ENCODE results near the gene CES3. TPM values are rescaled to one million over a fixed set of nuclear protein-coding genes. Genes with fewer than 3 reads are reported as not detected.
A peak's percentile ranks its signal among the peaks of the same experiment; 100 is the strongest.

Gene CES3
- polyA plus RNA-seq, 1 donor from 2014 or later = 1.8 TPM

GRCh38 chr16:66932076-66932475 lies 29.0 kb upstream of the CES3 start:
- Histone ChIP-seq H3K79me2 (replicated peaks; ENCODE audit: insufficient read depth, low read length) (peaks cover 10% of the 10 kb centered on the region), H3K4me3 (ENCODE audit: low read length) (peak overlapping the region; percentile 99), H3K9me2 (ENCODE audit: insufficient read depth, low read length) (no peaks in the 10 kb centered on the region), H3K9ac (ENCODE audit: low read length) (no peak overlapping the region), H3K36me3 (ENCODE audit: insufficient read depth, low read length) (no peaks in the 10 kb centered on the region), H4K20me1 (ENCODE audit: insufficient read depth) (no peaks in the 10 kb centered on the region), H3K9me3 (ENCODE audit: low read length) (no peaks in the 10 kb centered on the region), H3K27ac (ENCODE audit: low read length) (no peak overlapping the region), H3K4me2 (ENCODE audit: low read length) (no peak overlapping the region), H3F3A (ENCODE audit: insufficient read depth, low read length, poor library complexity, severe bottlenecking) (no peaks in the 10 kb centered on the region), H2AFZ (ENCODE audit: low read depth, low read length) (no peak overlapping the region), H3K27me3 (ENCODE audit: insufficient read depth, low read depth, low read length) (no peaks in the 10 kb centered on the region)
- no peak for TF ChIP-seq TAF1 (IDR thresholded peaks at IDR 0.05; ENCODE audit: low read depth)
- no peak for TF ChIP-seq EZH2 (IDR thresholded peaks at IDR 0.05; ENCODE audit: borderline replicate concordance, insufficient read depth, low read length, poor library complexity, severe bottlenecking)
- no peak for TF ChIP-seq MXI1 (conservative IDR thresholded peaks at IDR 0.05; ENCODE audit: poor library complexity, severe bottlenecking)
- TF ChIP-seq POLR2AphosphoS5 (IDR thresholded peaks at IDR 0.05) = no peak

DNA sequence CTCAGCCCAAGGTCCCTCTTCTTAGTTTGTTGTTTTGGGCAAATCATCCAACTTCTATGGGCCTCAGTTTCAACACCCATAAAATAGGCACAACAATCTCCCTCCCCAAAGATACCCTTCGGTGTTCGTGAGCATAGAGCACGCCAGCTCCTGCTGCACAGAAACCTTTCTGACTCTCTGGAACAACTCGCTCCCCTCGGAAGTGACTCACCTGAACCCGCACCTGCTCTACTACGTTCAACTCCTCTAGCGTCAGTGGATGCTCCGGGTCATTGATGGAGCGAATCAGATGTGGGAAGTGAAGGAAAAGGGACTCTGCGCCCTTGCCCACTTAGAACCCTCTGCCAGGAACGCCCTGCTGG lies 27.3 kb upstream of the CES3 start:
- Histone ChIP-seq H3K4me3 (ENCODE audit: low read length) (peak overlapping the region; percentile 99), H3K27ac (ENCODE audit: low read length) (peak overlapping the region; percentile 86), H4K20me1 (ENCODE audit: insufficient read depth) (peaks cover 5% of the 10 kb centered on the region), H2AFZ (ENCODE audit: low read depth, low read length) (peak overlapping the region; percentile 92), H3K9me2 (ENCODE audit: insufficient read depth, low read length) (no peaks in the 10 kb centered on the region), H3F3A (ENCODE audit: insufficient read depth, low read length, poor library complexity, severe bottlenecking) (no peaks in the 10 kb centered on the region), H3K9ac (ENCODE audit: low read length) (peak overlapping the region; percentile 97), H3K36me3 (ENCODE audit: insufficient read depth, low read length) (no peaks in the 10 kb centered on the region), H3K9me3 (ENCODE audit: low read length) (no peaks in the 10 kb centered on the region), H3K79me2 (replicated peaks; ENCODE audit: insufficient read depth, low read length) (peaks cover 10% of the 10 kb centered on the region), H3K27me3 (ENCODE audit: insufficient read depth, low read depth, low read length) (no peaks in the 10 kb centered on the region), H3K4me2 (ENCODE audit: low read length) (peak overlapping the region; percentile 99)
- TF ChIP-seq EZH2 (IDR thresholded peaks at IDR 0.05; ENCODE audit: borderline replicate concordance, insufficient read depth, low read length, poor library complexity, severe bottlenecking) = no peak
- TF ChIP-seq, protein P1, sequence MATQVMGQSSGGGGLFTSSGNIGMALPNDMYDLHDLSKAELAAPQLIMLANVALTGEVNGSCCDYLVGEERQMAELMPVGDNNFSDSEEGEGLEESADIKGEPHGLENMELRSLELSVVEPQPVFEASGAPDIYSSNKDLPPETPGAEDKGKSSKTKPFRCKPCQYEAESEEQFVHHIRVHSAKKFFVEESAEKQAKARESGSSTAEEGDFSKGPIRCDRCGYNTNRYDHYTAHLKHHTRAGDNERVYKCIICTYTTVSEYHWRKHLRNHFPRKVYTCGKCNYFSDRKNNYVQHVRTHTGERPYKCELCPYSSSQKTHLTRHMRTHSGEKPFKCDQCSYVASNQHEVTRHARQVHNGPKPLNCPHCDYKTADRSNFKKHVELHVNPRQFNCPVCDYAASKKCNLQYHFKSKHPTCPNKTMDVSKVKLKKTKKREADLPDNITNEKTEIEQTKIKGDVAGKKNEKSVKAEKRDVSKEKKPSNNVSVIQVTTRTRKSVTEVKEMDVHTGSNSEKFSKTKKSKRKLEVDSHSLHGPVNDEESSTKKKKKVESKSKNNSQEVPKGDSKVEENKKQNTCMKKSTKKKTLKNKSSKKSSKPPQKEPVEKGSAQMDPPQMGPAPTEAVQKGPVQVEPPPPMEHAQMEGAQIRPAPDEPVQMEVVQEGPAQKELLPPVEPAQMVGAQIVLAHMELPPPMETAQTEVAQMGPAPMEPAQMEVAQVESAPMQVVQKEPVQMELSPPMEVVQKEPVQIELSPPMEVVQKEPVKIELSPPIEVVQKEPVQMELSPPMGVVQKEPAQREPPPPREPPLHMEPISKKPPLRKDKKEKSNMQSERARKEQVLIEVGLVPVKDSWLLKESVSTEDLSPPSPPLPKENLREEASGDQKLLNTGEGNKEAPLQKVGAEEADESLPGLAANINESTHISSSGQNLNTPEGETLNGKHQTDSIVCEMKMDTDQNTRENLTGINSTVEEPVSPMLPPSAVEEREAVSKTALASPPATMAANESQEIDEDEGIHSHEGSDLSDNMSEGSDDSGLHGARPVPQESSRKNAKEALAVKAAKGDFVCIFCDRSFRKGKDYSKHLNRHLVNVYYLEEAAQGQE (IDR thresholded peaks at IDR 0.05; ENCODE audit: borderline replicate concordance) = no peak
- no peak for TF ChIP-seq TAF1 (IDR thresholded peaks at IDR 0.05; ENCODE audit: low read depth)
- TF ChIP-seq POLR2AphosphoS5 (IDR thresholded peaks at IDR 0.05) = no peak
- no peak for TF ChIP-seq RAD21 (conservative IDR thresholded peaks at IDR 0.05)
- TF ChIP-seq CTCF (IDR thresholded peaks at IDR 0.05; ENCODE audit: poor library complexity, severe bottlenecking) = no peak

GRCh38 chr16:66934138-66934838 lies 26.8 kb upstream of the CES3 start, which contains the start of gene CIAO2B:
CIAO2B (minus strand) TSS chr16:66934402; CDS start chr16:66934364, 38 bp downstream.
- H3K4me2 ChIP-seq (ENCODE audit: low read length) = peak within 1 kb of the TSS; percentile 99
- peak within 1 kb of the TSS; percentile 97 for H3K9ac ChIP-seq (ENCODE audit: low read length)
- no peaks in the 10 kb centered on the region for H3K36me3 ChIP-seq (ENCODE audit: insufficient read depth, low read length)
- H3K4me3 ChIP-seq (ENCODE audit: low read length) = peak within 1 kb of the TSS; percentile 99
- peak within 1 kb of the TSS; percentile 86 for H3K27ac ChIP-seq (ENCODE audit: low read length)
- no peaks in the 10 kb centered on the region for H3K27me3 ChIP-seq (ENCODE audit: insufficient read depth, low read depth, low read length)
- H4K20me1 ChIP-seq (ENCODE audit: insufficient read depth) = peaks cover 5% of the 10 kb centered on the region
- H2AFZ ChIP-seq (ENCODE audit: low read depth, low read length) = peak within 1 kb of the TSS; percentile 92
- H3K9me2 ChIP-seq (ENCODE audit: insufficient read depth, low read length) = no peaks in the 10 kb centered on the region
- peaks cover 10% of the 10 kb centered on the region for H3K79me2 ChIP-seq (replicated peaks; ENCODE audit: insufficient read depth, low read length)
- no peaks in the 10 kb centered on the region for H3K9me3 ChIP-seq (ENCODE audit: low read length)
- no peaks in the 10 kb centered on the region for H3F3A ChIP-seq (ENCODE audit: insufficient read depth, low read length, poor library complexity, severe bottlenecking)
- no peak for TF ChIP-seq EP300 (conservative IDR thresholded peaks at IDR 0.05; ENCODE audit: poor library complexity, severe bottlenecking)
- TF ChIP-seq RAD21 (conservative IDR thresholded peaks at IDR 0.05) = peak; percentile 29
- peak; percentile 53 for TF ChIP-seq TAF1 (IDR thresholded peaks at IDR 0.05; ENCODE audit: low read depth)
- TF ChIP-seq, protein P1 (IDR thresholded peaks at IDR 0.05; ENCODE audit: borderline replicate concordance) = peak; percentile 53
- TF ChIP-seq SMC3 (conservative IDR thresholded peaks at IDR 0.05; ENCODE audit: poor library complexity) = peak; percentile 22
- TF ChIP-seq POLR2AphosphoS5 (IDR thresholded peaks at IDR 0.05) = peak; percentile 97
- peak; percentile 88 for TF ChIP-seq MXI1 (conservative IDR thresholded peaks at IDR 0.05; ENCODE audit: poor library complexity, severe bottlenecking)
- no peak for TF ChIP-seq CTCF (IDR thresholded peaks at IDR 0.05; ENCODE audit: poor library complexity, severe bottlenecking)
